ENCODE data around the gene CLMN. TPM values are rescaled to one million over a fixed set of nuclear protein-coding genes. Genes with fewer than 3 reads are reported as not detected.

The CLMN gene
- total and polyA plus RNA-seq, 10 of the 15 experiments (the other 5 are each of a cell fraction or from before 2014, with no cell fraction given) = 7.8 to 49.3 (median 18.5) TPM

- TF ChIP-seq, protein P1, sequence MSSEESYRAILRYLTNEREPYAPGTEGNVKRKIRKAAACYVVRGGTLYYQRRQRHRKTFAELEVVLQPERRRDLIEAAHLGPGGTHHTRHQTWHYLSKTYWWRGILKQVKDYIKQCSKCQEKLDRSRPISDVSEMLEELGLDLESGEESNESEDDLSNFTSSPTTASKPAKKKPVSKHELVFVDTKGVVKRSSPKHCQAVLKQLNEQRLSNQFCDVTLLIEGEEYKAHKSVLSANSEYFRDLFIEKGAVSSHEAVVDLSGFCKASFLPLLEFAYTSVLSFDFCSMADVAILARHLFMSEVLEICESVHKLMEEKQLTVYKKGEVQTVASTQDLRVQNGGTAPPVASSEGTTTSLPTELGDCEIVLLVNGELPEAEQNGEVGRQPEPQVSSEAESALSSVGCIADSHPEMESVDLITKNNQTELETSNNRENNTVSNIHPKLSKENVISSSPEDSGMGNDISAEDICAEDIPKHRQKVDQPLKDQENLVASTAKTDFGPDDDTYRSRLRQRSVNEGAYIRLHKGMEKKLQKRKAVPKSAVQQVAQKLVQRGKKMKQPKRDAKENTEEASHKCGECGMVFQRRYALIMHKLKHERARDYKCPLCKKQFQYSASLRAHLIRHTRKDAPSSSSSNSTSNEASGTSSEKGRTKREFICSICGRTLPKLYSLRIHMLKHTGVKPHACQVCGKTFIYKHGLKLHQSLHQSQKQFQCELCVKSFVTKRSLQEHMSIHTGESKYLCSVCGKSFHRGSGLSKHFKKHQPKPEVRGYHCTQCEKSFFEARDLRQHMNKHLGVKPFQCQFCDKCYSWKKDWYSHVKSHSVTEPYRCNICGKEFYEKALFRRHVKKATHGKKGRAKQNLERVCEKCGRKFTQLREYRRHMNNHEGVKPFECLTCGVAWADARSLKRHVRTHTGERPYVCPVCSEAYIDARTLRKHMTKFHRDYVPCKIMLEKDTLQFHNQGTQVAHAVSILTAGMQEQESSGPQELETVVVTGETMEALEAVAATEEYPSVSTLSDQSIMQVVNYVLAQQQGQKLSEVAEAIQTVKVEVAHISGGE (CRISPR knock-in tag; IDR thresholded peaks at IDR 0.05) = no peak
- TF ChIP-seq, protein P2, sequence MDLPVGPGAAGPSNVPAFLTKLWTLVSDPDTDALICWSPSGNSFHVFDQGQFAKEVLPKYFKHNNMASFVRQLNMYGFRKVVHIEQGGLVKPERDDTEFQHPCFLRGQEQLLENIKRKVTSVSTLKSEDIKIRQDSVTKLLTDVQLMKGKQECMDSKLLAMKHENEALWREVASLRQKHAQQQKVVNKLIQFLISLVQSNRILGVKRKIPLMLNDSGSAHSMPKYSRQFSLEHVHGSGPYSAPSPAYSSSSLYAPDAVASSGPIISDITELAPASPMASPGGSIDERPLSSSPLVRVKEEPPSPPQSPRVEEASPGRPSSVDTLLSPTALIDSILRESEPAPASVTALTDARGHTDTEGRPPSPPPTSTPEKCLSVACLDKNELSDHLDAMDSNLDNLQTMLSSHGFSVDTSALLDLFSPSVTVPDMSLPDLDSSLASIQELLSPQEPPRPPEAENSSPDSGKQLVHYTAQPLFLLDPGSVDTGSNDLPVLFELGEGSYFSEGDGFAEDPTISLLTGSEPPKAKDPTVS (IDR thresholded peaks at IDR 0.05; ENCODE audit: low read depth, low read length) = no peak
- TF ChIP-seq SMARCA5 (IDR thresholded peaks at IDR 0.05) (no peak), MAX (IDR thresholded peaks at IDR 0.05; ENCODE audit: low read depth, low read length) (no peak), BMI1 (IDR thresholded peaks at IDR 0.05; ENCODE audit: borderline replicate concordance) (no peak), KAT2A (conservative IDR thresholded peaks at IDR 0.05; ENCODE audit: control insufficient read depth, low read depth, low read length) (no peak), ATF7 (IDR thresholded peaks at IDR 0.05; ENCODE audit: low read depth) (no peak), TAF1 (IDR thresholded peaks at IDR 0.05; ENCODE audit: borderline replicate concordance, low read depth, low read length) (no peak), CHD2 (IDR thresholded peaks at IDR 0.05; ENCODE audit: borderline replicate concordance, low read depth, low read length) (no peak)
These were observed 175.7 kb downstream of the CLMN start (continued) for GRCh38 chr14:95143808-95144620.

All from GM12878 (cell line).